ENCODE results near the gene GABRR3. TPM values are rescaled to one million over a fixed set of nuclear protein-coding genes. Genes with fewer than 3 reads are reported as not detected.

GABRR3 gene
- total RNA-seq, 4 donors from 2014 or later: not detected

- WGBS, 2 donors: 71 to 81% methylated on average over 1 of the region's 1 CpG
- Histone ChIP-seq H3K27me3 (no peaks in the 10 kb centered on the region), H3K9me3 (no peaks in the 10 kb centered on the region), H3K4me1 (no peaks in the 10 kb centered on the region), H3K4me3 (no peak overlapping the region), H3K27ac (no peak overlapping the region), H3K36me3 (peaks cover 0 to 70% (median 0%) of the 10 kb centered on the region in 3 donors)
- TF ChIP-seq CTCF (IDR thresholded peaks at IDR 0.05): no peak
- no peak for TF ChIP-seq POLR2A (IDR thresholded peaks at IDR 0.05)
- no peak for DNase-seq (ENCODE audit: low spot score in 2 of 2)
These were observed 95.1 kb downstream of the GABRR3 start for GRCh38 chr3:97940034-97940433.

GRCh38 chr3:97939401-97939800, 95.7 kb downstream of the GABRR3 start:
- H3K36me3 ChIP-seq: peaks cover 0 to 69% (median 0%) of the 10 kb centered on the region in 3 donors
- WGBS, 2 donors: 86 to 91% methylated on average over 2 of the region's 2 CpGs
- H3K27me3 ChIP-seq: no peaks in the 10 kb centered on the region
- DNase-seq (ENCODE audit: low spot score in 2 of 2): no peak
- no peak overlapping the region for H3K27ac ChIP-seq
- TF ChIP-seq POLR2A (IDR thresholded peaks at IDR 0.05) (no peak), EP300 (IDR thresholded peaks at IDR 0.05) (no peak), CTCF (IDR thresholded peaks at IDR 0.05) (no peak)
- H3K9me3 ChIP-seq: no peaks in the 10 kb centered on the region
- H3K4me3 ChIP-seq: no peak overlapping the region
- H3K4me1 ChIP-seq: no peaks in the 10 kb centered on the region

DNA sequence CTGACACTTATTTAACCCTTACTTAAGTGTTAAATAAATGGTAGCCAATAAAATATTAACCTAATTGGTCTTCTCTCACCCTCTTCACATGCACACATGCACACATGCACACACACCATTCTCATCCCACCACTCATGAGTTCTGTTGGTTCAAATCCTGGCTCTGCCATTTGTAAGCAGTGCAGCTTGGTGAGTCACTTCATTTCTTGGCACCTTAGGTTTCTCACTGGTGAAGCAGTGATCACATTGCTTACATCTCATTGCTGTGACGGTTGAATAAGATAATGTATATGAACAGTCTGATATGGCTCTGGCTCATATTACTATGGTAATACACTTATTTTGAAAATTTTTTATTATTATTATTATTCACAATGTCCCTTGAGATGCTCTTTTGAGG, 96.7 kb downstream of the GABRR3 start:
- Histone ChIP-seq H3K27me3 (no peaks in the 10 kb centered on the region), H3K9me3 (no peaks in the 10 kb centered on the region), H3K27ac (no peak overlapping the region), H3K4me1 (no peaks in the 10 kb centered on the region), H3K36me3 (peaks cover 0 to 69% (median 0%) of the 10 kb centered on the region in 3 donors), H3K4me3 (no peak overlapping the region)
- TF ChIP-seq CTCF (IDR thresholded peaks at IDR 0.05): no peak
- 76 to 88% methylated on average over 1 of the region's 1 CpG for WGBS, 2 donors
- DNase-seq (ENCODE audit: low spot score in 2 of 2): no peak

DNA sequence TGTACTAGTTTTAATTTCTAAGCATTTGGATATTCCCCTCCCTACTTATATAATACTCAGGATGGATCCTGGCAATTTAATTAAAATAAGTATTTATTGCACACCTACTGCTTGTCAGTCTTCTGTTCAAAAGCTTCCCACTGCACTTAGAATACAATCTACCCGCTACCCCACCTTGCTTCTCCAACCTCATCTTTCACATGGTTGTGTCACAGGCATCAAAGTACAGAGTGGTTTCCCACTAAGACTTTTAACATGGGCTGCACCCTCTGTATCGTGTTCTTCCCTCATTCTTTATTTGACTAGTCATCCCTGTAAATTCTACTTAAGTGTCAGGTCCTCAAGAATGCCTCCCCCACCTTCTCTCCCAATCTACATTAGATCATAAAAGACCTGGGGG, 97.9 kb downstream of the GABRR3 start:
- no peak overlapping the region for H3K4me3 ChIP-seq
- no peaks in the 10 kb centered on the region for H3K27me3 ChIP-seq
- TF ChIP-seq EP300 (IDR thresholded peaks at IDR 0.05) (no peak), POLR2A (IDR thresholded peaks at IDR 0.05) (no peak), CTCF (IDR thresholded peaks at IDR 0.05) (no peak)
- no peak for DNase-seq (ENCODE audit: low spot score in 2 of 2)
- H3K4me1 ChIP-seq: peaks cover 0 to 10% (median 3%) of the 10 kb centered on the region in 4 donors
- peaks cover 0 to 58% (median 0%) of the 10 kb centered on the region in 3 donors for H3K36me3 ChIP-seq
- H3K27ac ChIP-seq: no peak overlapping the region
- no peaks in the 10 kb centered on the region for H3K9me3 ChIP-seq
- 87 to 88% methylated on average over 2 of the region's 2 CpGs for WGBS, 2 donors

- Histone ChIP-seq H3K27ac (no peak overlapping the region), H3K4me1 (peaks cover 0 to 16% (median 3%) of the 10 kb centered on the region in 4 donors), H3K36me3 (peaks cover 0 to 55% (median 0%) of the 10 kb centered on the region in 3 donors), H3K9me3 (no peaks in the 10 kb centered on the region), H3K27me3 (no peaks in the 10 kb centered on the region), H3K4me3 (no peak overlapping the region)
- TF ChIP-seq POLR2A (IDR thresholded peaks at IDR 0.05) (no peak), EP300 (IDR thresholded peaks at IDR 0.05) (no peak), CTCF (IDR thresholded peaks at IDR 0.05) (no peak)
- WGBS, 2 donors: 84 to 100% methylated on average over 1 of the region's 1 CpG
- DNase-seq (ENCODE audit: low spot score in 2 of 2): no peak
These were observed 99.3 kb downstream of the GABRR3 start for GRCh38 chr3:97935842-97936241.

Other genes starting within 250 kb of the GABRR3 start
- gene CRYBG3, start 213.3 kb downstream of the GABRR3 start, total RNA-seq: 10 to 100 TPM; 30.9 to 48.1 (median 32.1) TPM
- 10 to 100 TPM; 24.9 to 27.0 (median 26.8) TPM for gene RIOX2, start 62.9 kb downstream of the GABRR3 start, total RNA-seq
- not detected for gene OR5AC2, start 51.9 kb upstream of the GABRR3 start, total RNA-seq
- not detected for gene OR5H1, start 95.4 kb upstream of the GABRR3 start, total RNA-seq
- not detected for gene OR5H14, start 112.2 kb upstream of the GABRR3 start, total RNA-seq
- gene OR5H15, start 131.4 kb upstream of the GABRR3 start, total RNA-seq: not detected
- gene OR5H6, start 228.9 kb upstream of the GABRR3 start, total RNA-seq: not detected
- not detected for gene OR5H2, start 247.2 kb upstream of the GABRR3 start, total RNA-seq